HG03175 (cell line): Measurements from ENCODE around the gene TM9SF1.
"Not testable (repeated sequence)": the region's sequence is repeated elsewhere in the genome, so short reads cannot be mapped to it uniquely, and the experiment has no call there.

Source experiments
- ATAC-seq: cut with Tn5 transposase; IDR thresholded peaks from one replicate; pipeline ENCODE4 v1.9.1; 2021; ENCODE audit warnings: mild to moderate bottlenecking, moderate library complexity; ENCODE audit not compliant: unreplicated experiment

TM9SF1 gene

DNA sequence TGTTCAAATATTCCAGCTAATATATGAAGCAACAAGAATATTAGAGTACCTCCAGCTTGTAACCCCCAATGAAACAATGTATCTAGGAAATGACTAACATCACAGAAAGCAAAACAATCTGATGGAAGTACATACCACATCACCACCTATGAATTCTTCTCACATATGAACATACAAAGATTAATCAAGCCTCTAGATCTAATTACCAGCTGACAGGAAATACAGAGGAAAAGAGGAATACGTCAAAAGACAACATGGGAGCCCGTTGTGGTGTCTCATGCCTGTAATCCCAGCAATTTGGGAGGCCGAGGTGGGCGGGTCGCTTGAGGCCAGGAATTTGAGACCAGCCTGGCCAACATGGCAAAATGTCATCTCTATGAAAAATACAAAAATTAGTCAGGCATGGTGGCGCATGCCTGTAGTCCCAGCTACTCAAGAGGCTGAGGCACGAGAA lies 29.4 kb upstream of the TM9SF1 start:
- ATAC-seq = no peak

DNA sequence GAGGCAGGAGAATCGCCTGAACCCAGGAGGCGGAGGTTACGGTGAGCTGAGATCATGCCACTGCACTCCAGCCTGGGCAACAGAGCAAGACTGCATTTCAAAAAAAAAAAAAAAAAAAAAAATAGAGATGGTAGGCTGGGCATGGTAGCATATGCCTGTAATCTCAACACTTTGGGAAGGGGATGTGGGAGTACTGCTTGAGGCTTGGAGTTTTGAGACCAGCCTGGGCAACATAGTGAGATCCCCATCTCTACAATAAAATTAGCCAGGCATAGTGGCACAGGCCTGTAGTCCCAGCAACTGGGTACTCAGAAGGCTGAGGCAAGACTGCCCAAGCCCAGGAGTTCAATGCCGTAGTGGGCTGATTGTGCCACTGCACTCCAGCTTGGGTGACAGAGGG lies 27.7 kb upstream of the TM9SF1 start:
- not testable (repeated sequence) for ATAC-seq

DNA sequence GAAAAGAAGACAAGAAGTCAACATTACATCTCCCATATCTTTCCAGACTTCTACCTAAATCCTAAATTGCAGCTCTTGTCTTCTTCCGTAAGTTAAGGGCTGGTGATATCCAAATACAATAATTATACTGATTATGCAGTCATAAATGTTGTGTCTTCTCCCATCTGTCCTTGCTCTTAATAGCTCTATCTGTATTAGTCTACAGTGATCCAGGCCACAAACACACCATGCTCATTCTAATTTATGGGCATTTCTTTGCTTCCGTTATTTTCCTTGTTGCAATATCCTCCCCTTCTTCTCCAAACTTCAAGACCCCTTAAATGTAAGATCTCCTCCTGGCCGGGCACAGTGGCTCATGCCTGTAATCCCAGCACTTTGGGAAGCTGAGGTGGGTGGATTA lies 24.3 kb upstream of the TM9SF1 start:
- no peak for ATAC-seq

DNA sequence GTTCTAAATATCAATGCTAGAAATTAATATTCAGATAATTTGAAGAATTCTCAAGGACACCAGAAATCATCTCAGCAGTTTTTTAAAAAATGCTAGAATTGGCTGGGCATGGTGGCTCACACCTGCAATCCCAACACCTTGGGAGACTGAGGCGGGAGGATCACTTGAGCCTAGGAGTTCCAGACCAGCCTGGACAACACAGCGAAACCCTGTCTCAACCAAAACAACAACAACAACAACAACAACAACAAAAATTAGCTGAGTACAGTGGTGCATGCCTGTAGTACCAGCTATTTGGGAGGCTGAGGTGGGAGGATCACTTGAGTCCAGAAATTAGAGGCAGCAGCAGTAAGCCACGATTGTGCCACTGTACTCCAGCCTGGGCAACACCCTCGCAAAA lies 23.8 kb upstream of the TM9SF1 start:
- no peak for ATAC-seq

DNA sequence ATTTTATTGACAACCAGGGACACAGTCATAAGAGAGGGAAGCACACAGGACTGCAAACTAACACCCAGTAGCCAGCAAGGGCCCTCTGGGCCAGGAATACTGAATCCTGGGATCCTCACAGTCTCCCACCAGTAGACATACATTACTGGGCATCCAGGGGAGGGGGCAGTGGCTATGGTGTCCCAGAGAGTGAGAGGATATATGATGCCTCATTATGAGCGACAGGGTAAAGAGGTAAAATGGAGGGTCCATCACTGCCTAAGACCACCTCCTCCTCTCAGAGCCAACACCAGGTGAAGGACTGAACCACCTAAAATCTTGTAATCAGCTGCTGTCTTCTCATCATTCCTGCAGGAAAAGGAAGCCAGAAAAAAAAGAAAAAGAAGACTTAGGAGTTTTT lies 21.6 kb upstream of the TM9SF1 start:
- not testable (repeated sequence) for ATAC-seq

DNA sequence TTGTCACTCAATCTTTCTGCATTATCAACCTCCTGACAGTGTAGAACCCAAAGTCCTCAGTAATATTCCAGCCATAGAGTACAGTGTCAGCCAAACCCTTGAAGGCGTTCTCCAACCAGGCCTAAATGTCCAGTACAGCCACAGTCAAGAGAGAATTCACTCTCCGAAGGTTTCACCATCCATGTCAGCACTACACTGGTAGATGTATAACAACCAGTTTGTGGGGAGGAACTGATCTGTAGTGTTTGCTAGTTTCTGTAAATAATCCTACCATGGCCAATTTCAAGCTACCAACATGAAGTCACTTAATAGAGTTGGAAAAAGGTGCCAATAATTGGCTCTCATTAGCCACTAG lies 21.1 kb upstream of the TM9SF1 start:
- no peak for ATAC-seq

DNA sequence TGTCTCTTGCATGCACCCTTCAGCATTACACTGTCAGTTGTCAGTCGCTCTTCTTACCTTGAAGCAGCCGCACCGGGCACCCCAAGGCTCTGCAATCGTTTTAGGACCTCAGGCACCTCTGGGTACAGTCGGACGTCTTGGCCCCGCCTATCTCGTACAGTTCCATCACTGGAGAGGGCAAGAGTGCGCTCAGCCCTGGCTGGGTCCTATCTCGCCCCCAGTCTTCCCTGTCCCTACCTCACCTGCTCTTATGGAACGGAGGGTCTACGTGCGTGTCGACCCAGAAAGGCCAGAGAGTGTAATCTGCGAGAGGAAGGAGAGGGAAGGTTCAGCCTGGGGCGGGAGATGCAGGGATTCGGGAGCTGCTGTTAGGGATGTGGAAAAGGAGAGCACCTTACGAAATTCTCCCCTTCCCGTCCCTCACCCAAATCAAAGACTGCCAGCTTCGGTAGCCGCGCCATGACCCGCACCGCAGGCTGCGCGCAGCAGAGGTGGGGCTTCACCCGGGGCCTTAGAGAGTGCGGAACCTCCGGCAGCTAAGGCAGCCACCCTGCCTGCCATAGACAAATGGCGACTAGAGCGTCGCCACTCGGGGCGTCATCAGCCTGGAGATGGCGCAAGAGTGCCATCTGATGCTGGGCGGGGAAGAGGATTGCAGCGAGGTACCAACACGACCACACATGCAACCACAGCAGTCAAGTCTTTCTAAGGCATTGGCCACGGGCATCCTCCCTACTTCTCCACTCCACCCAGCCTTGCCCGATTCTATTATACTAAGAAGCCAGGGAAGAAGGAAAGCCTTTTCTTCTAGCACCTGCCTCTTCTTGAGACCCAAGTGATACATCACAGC lies 20.5 kb upstream of the TM9SF1 start, which contains the start of gene MDP1:
Gene MDP1 (minus strand): TSS at position 572 of the 850 bp plus-strand sequence. CDS start 111 bp downstream, at position 461.
- peak; percentile 80 for ATAC-seq

DNA sequence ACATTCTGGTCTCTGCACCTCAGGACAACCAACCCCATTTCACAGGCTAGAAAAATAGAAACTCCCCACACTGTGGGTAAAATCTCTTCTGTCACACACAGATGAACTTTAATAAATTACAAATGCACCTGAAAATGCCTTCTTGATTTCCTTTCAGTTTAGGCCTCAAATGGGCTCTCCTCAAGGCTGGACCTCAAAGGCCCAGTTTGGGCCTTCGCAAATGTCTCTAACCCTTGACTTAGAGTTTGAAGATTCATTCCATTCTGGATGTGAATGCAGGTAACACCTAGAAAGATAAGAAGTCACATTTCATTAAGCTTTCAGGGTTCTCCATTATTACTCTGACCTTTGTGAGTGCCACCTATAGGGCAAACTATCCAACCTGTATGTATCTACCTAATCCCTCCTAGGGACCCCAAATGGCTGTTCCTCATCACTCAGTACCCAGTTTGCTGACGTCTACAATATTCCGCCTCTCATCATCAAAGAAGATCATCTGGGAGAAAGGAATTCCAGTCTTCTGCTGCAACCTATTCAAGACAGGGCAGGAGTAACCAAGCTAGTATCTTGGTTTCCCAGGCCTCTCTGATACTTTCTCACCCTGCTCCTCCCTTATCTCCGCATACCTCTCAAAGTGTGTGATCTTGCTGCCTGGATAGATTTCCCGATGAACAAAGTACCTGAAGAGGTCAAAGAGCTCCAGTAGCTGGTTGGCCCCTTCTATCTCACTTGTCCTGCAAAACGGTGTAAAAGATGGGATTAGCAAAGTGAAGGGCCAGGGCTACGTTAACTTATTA lies 18.8 kb upstream of the TM9SF1 start:
- ATAC-seq = no peak

DNA sequence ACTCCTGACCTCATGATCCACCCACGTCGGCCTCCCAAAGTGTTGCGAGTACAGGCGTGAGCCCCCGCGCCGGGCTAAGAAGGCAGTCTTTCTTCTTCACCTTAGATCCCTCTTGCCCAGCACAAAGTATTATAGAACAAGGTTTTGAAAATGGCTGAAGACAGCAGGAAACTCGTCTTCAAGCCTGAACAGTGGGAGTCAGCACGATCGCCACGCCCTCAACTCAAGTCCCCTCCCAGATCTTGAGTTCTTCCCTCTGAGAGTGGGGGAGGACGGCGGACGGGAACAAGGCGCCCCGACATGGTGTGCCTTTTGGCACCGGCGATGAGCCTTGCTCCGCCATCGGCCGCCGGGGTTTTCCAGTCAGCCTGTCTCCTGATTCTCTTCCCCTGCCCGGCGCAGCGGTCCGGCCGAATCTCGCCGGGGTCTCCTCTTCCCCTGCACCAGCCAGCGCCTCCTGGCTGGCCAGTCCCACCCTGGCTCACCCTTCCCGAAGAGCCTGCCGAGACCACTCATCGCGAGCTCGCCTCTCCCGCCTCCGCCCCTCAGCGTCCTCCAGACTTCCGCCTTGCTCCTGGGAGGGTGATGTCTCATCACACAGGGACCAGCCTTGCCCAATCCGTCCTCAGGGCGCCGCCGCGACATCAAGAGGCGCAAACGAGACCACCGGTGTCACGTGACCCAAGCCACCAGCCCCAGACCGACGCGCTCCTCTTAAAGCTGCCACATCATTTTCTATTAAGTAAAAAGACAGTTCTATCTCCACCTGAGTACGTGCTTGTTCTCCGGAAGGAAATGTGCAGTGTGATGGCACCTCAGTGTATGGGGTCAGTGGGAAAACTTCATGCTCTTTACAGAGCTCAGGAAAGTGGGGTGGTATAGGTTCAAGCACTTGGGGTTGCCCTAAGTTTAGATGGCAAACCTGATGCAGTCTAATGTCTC lies 18.0 kb upstream of the TM9SF1 start, which contains the start of gene CHMP4A:
Gene CHMP4A (minus strand): TSS at position 565 of the 942 bp plus-strand sequence. CDS start 49 bp downstream, at position 516.
- peak; percentile 75 for ATAC-seq

DNA sequence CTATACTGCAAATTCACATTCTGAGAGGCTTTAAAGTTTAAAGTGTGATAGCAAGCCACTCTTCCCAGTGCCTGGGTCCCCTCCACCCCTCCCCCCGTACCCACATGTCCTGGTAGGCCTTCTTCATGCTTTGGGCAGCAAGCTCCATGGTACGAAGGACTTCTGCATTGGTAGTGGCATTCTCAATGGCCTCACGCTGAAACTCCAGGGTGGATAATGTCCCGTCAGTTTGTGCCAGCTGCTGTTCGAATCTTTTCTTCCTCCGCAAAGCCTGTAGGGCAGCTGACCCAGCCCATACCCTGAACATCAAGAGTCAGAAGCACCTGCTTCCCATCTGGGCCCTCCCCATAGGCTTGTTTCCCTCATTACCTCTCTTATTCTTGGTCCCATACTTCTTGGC lies 16.1 kb upstream of the TM9SF1 start:
- ATAC-seq = no peak

DNA sequence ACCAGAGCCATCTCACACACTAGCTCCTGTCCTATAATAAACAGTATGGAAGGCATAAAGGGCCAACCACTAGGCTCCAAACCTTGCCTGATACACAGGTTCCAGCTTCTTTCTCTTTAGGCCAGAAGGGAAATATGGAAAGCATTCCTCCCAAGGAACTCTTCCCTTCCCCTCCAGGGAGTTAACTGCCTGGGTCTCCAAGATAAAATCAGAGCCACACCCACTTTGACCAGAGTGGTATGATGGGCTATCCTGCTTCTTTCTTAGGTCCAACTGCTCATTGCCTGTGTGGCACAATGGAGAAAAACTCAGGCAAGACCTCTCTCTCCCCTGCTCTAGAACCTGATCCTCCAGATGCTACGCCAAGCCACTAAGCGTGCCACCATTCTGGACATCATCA lies 12.4 kb upstream of the TM9SF1 start:
- no peak for ATAC-seq

DNA sequence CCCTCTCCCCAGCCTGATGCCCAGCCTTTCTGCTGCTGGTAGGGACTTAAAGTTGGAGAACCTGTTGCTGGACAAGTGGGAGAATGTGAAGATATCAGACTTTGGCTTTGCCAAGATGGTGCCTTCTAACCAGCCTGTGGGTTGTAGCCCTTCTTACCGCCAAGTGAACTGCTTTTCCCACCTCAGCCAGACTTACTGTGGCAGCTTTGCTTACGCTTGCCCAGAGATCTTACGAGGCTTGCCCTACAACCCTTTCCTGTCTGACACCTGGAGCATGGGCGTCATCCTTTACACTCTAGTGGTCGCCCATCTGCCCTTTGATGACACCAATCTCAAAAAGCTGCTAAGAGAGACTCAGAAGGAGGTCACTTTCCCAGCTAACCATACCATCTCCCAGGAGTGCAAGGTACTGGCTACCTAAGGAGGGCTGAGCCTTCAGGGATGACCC lies 11.9 kb upstream of the TM9SF1 start:
- no peak for ATAC-seq

DNA sequence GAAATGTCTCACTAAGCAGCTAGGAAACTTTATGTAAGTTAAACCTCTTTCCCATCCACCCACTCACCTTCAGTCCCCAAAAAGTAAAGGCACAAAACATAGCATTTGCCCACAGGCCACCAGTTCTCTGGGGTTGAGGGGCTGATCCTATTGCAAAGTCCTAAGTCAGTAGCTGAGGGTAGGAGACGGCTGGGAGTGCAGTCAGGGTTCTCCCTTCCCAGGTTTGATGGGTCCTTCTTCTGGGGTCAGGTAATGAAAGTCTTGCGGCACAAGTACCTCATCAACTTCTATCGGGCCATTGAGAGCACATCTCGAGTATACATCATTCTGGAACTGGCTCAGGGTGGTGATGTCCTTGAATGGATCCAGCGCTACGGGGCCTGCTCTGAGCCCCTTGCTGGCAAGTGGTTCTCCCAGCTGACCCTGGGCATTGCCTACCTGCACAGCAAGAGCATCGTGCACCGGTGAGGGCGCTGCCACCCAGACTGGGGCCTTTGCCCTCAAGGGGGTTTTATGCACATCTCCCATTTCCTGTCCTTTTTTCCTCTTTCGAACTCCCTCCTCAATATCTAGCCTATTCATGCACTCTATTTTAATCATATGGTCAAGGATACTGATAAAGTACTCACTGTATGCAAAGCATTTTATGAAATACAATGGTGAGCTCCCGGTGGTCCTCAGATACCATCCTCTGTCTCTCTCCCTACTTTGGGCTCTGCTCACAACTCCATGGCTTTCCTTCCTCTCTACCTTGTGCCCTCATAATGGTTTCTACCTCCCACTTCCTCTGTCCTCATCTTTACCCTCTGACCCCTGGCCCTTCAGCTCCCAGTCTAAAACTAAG lies 11.2 kb upstream of the TM9SF1 start:
- ATAC-seq = no peak

DNA sequence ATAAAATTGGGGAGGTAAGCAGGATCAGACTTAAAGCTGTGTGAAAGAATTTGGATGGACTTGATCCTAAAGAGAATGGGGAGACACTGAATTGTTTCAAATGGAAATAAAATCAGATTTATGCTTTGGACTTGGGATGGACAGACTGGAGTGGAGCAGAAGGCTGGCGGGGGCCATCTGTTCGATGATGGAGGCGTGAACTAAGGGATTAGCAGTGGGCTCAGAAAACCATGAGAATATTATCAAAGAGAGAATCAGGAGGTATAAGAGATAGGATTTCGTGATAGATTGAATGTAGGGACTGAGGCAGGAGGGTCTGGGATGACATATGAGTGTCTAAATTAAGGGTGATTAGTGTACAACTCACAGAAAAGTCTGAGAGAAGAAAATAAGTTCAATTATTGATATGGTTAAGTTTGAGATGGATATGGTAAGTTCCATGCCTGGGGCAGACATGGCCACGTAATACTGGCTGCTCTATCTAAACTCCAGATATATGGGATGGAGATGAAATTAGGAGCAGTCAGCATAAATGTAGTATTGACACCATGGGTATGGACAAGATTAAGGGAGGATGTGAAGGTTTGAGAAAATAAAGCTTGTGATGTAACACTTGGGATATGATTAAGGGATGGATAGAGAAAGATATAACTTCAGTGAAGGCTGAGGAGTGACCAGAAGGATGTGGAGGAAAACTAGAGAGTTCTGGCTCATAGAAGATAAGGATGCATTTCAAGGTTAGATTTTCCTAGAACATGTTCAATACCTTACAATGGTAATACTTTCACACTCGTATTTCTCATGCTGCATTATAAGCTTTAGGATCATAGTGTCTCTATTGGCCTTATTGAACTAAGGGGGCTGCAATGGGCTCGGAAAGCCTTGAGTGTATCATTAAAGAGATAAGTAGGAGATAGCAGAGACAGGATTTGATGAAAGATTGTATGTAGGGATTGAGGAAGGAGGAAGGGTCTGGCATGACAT lies 9.2 kb upstream of the TM9SF1 start:
- ATAC-seq = no peak

DNA sequence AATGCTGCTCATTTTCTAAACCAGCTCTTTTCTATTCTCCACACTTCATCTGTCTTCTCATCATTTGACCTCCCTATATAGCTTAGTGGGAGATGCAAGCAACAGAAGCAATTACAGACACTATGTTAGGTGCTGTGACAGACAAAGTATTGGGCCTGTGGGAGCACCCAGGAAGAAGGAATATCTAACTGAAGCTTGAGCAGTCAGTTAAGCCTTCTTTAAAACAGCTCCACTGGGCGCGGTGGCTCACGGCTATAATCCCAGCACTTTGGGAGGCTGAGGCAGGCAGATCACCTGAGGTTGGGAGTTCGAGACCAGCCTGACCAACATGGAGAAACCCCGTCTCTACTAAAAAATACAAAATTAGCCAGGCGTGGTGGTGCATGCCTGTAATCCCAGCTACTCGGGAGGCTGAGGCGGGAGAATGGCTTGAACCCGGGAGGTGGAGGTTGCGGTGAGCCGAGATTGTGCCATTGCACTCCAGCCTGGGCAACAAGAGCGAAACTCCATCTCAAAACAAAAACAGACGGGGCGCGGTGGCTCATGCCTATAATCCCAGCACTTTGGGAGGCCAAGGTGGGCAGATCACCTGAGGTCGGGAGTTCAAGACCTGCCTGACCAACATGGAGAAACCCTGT lies 8.1 kb upstream of the TM9SF1 start:
- ATAC-seq = not testable (repeated sequence)

DNA sequence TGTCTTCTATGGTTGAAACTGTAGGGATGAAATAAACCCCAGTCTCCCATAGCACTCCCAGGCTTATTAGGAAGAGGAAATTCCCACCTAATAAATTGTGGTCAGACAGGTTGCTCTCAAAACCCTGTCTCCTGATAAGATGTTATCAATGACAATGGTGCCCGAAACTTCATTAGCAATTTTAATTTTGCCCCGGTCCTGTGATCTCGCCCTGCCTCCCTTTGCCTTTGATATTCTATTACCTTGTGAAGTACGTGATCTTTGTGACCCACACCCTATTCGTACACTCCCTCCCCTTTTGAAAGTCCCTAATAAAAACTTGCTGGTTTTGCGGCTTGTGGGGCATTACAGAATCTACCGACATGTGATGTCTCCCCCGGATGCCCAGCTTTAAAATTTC lies 7.3 kb upstream of the TM9SF1 start:
- ATAC-seq = not testable (repeated sequence)

DNA sequence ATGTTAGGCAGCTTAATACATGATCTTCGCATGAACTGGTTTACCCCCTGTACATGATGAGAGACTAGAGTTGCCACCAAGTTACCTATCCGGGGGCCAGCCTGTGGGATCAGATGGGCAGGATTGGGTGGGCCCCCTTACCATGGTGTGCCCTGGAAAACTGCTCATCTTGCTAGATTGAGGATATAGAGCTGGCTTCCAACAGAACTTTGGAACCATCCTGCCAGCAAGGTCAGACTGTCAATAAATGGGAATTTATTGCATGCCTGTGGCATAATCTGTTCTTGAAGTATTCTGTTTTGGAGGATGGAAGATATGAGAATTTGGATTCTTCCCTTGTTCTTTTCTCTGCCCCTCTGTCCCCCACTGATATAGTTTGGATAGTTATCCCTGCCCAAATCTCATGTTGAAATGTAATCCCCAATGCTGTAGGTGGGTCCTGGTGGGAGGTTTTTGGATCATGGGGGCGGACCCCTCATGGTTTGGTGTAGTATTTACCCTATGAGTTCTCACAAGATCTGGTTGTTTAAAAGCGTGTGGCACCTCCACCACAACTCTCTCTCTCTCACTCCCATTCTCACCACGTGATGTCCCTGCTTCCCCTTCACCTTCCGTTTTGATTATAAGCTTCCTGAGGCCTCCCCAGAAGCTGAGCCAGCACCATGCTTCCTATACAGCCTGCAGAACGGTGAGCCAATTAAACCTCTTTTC lies 3.7 kb upstream of the TM9SF1 start:
- ATAC-seq = no peak
